ENCODE results near the gene CD72. TPM values are rescaled to one million over a fixed set of nuclear protein-coding genes. Genes with fewer than 3 reads are reported as not detected.

Gene CD72
- total RNA-seq, 1 donor from 2014 or later, result 2.1 TPM

DNA sequence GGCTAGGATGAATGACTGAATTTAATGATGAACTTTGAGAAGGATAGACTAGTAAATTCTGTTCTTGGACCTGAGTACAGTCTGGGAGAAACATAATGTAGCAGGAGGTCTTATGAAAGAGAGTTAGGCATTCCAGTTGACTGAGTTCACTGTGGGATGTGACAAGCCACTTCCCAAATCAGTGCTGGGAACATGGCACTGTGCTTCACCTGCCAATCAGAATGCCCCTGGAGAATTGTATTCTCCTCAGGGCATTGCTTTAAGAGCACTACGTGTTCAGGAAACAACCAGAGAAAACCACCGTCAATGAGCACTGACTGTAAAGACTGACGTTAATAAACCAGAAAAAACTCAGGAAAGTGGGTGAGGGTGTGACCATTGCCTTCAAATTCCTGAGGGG is 41.1 kb upstream of the CD72 start:
- H3K4me3 ChIP-seq (ENCODE audit: low read length in 3 of 3), result peak overlapping the region in 2 of 3 donors; percentile 41 to 91
- no peaks in the 10 kb centered on the region for H3K27me3 ChIP-seq (ENCODE audit: control insufficient read depth in 3 of 3, insufficient read depth in 3 of 3, low read length in 3 of 3)
- peak overlapping the region; percentile 95 to 99 (median 99) for H3K9ac ChIP-seq (ENCODE audit: low read depth in 1 of 3, low read length in 3 of 3)
- H3K27ac ChIP-seq (ENCODE audit: low read depth, low read length), result peak overlapping the region; percentile 99
- peaks cover 9 to 11% (median 11%) of the 10 kb centered on the region in 3 donors for H3K36me3 ChIP-seq (ENCODE audit: control insufficient read depth in 3 of 3, insufficient read depth in 3 of 3, low read length in 3 of 3)
- no peaks in the 10 kb centered on the region for H3K9me3 ChIP-seq (ENCODE audit: control insufficient read depth in 3 of 3, low read length in 3 of 3)
- peaks cover 28 to 46% (median 30%) of the 10 kb centered on the region in 3 donors for H3K4me1 ChIP-seq (ENCODE audit: control insufficient read depth in 3 of 3, insufficient read depth in 3 of 3, low read length in 3 of 3)

DNA sequence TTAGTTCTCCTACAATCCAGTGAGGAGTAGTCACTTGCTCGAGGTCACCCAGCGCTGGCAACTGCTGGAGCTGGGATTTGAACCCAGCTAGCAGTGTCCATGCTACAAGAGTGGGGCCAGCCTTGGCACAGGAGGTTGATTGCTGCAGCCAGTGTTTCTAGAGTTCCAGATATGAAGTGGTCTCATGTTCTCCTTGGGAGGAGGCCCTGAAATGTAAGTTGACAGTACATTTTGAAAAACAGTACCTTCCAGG is 40.7 kb upstream of the CD72 start:
- no peaks in the 10 kb centered on the region for H3K27me3 ChIP-seq (ENCODE audit: control insufficient read depth in 3 of 3, insufficient read depth in 3 of 3, low read length in 3 of 3)
- H3K36me3 ChIP-seq (ENCODE audit: control insufficient read depth in 3 of 3, insufficient read depth in 3 of 3, low read length in 3 of 3), result peaks cover 9 to 11% (median 11%) of the 10 kb centered on the region in 3 donors
- peak overlapping the region; percentile 95 to 99 (median 99) for H3K9ac ChIP-seq (ENCODE audit: low read depth in 1 of 3, low read length in 3 of 3)
- H3K27ac ChIP-seq (ENCODE audit: low read depth, low read length), result peak overlapping the region; percentile 99
- peaks cover 28 to 44% (median 28%) of the 10 kb centered on the region in 3 donors for H3K4me1 ChIP-seq (ENCODE audit: control insufficient read depth in 3 of 3, insufficient read depth in 3 of 3, low read length in 3 of 3)
- H3K4me3 ChIP-seq (ENCODE audit: low read length in 3 of 3), result peak overlapping the region; percentile 76 to 91 (median 90)
- no peaks in the 10 kb centered on the region for H3K9me3 ChIP-seq (ENCODE audit: control insufficient read depth in 3 of 3, low read length in 3 of 3)

GRCh38 chr9:35658137-35658967 is 40.1 kb upstream of the CD72 start, which contains the start of gene CCDC107:
CCDC107 (plus strand) TSS chr9:35658292; CDS start chr9:35658380, 88 bp downstream.
- Histone ChIP-seq H3K4me3 (ENCODE audit: low read length in 3 of 3) (peak within 1 kb of the TSS; percentile 76 to 91 (median 90)), H3K9ac (ENCODE audit: low read depth in 1 of 3, low read length in 3 of 3) (peak within 1 kb of the TSS; percentile 95 to 99 (median 99)), H3K36me3 (ENCODE audit: control insufficient read depth in 3 of 3, insufficient read depth in 3 of 3, low read length in 3 of 3) (peaks cover 9 to 11% (median 11%) of the 10 kb centered on the region in 3 donors), H3K9me3 (ENCODE audit: control insufficient read depth in 3 of 3, low read length in 3 of 3) (no peaks in the 10 kb centered on the region), H3K27me3 (ENCODE audit: control insufficient read depth in 3 of 3, insufficient read depth in 3 of 3, low read length in 3 of 3) (no peaks in the 10 kb centered on the region), H3K4me1 (ENCODE audit: control insufficient read depth in 3 of 3, insufficient read depth in 3 of 3, low read length in 3 of 3) (peaks cover 26 to 44% (median 28%) of the 10 kb centered on the region in 3 donors), H3K27ac (ENCODE audit: low read depth, low read length) (peak within 1 kb of the TSS; percentile 99)

- H3K4me3 ChIP-seq (ENCODE audit: low read length in 3 of 3), result peak within 1 kb of the TSS; percentile 76 to 91 (median 90)
- peak within 1 kb of the TSS; percentile 99 for H3K27ac ChIP-seq (ENCODE audit: low read depth, low read length)
- peaks cover 26 to 44% (median 28%) of the 10 kb centered on the region in 3 donors for H3K4me1 ChIP-seq (ENCODE audit: control insufficient read depth in 3 of 3, insufficient read depth in 3 of 3, low read length in 3 of 3)
- no peaks in the 10 kb centered on the region for H3K9me3 ChIP-seq (ENCODE audit: control insufficient read depth in 3 of 3, low read length in 3 of 3)
- peaks cover 9 to 11% (median 11%) of the 10 kb centered on the region in 3 donors for H3K36me3 ChIP-seq (ENCODE audit: control insufficient read depth in 3 of 3, insufficient read depth in 3 of 3, low read length in 3 of 3)
- H3K9ac ChIP-seq (ENCODE audit: low read depth in 1 of 3, low read length in 3 of 3), result peak within 1 kb of the TSS; percentile 95 to 99 (median 99)
- no peaks in the 10 kb centered on the region for H3K27me3 ChIP-seq (ENCODE audit: control insufficient read depth in 3 of 3, insufficient read depth in 3 of 3, low read length in 3 of 3)
These were observed 39.4 kb upstream of the CD72 start, which contains the start of gene RMRP for GRCh38 chr9:35657546-35658136. RMRP (minus strand) TSS chr9:35658019.

- Histone ChIP-seq H3K27ac (ENCODE audit: low read depth, low read length) (peak overlapping the region; percentile 99), H3K4me1 (ENCODE audit: control insufficient read depth in 3 of 3, insufficient read depth in 3 of 3, low read length in 3 of 3) (peaks cover 26 to 39% (median 28%) of the 10 kb centered on the region in 3 donors), H3K9me3 (ENCODE audit: control insufficient read depth in 3 of 3, low read length in 3 of 3) (no peaks in the 10 kb centered on the region), H3K9ac (ENCODE audit: low read depth in 1 of 3, low read length in 3 of 3) (peak overlapping the region; percentile 95 to 99 (median 99)), H3K36me3 (ENCODE audit: control insufficient read depth in 3 of 3, insufficient read depth in 3 of 3, low read length in 3 of 3) (peaks cover 9 to 11% (median 11%) of the 10 kb centered on the region in 3 donors), H3K4me3 (ENCODE audit: low read length in 3 of 3) (peak overlapping the region; percentile 60 to 76 (median 75)), H3K27me3 (ENCODE audit: control insufficient read depth in 3 of 3, insufficient read depth in 3 of 3, low read length in 3 of 3) (no peaks in the 10 kb centered on the region)
These were observed 38.8 kb upstream of the CD72 start for GRCh38 chr9:35656831-35657545.

- Histone ChIP-seq H3K4me3 (ENCODE audit: low read length in 3 of 3) (no peak overlapping the region), H3K9ac (ENCODE audit: low read depth in 1 of 3, low read length in 3 of 3) (no peak overlapping the region), H3K27ac (ENCODE audit: low read depth, low read length) (peak overlapping the region; percentile 99), H3K36me3 (ENCODE audit: control insufficient read depth in 3 of 3, insufficient read depth in 3 of 3, low read length in 3 of 3) (peaks cover 9 to 11% (median 11%) of the 10 kb centered on the region in 3 donors), H3K4me1 (ENCODE audit: control insufficient read depth in 3 of 3, insufficient read depth in 3 of 3, low read length in 3 of 3) (peaks cover 26 to 35% (median 28%) of the 10 kb centered on the region in 3 donors), H3K9me3 (ENCODE audit: control insufficient read depth in 3 of 3, low read length in 3 of 3) (no peaks in the 10 kb centered on the region), H3K27me3 (ENCODE audit: control insufficient read depth in 3 of 3, insufficient read depth in 3 of 3, low read length in 3 of 3) (no peaks in the 10 kb centered on the region)
These were observed 38.1 kb upstream of the CD72 start for GRCh38 chr9:35656348-35656747.

DNA sequence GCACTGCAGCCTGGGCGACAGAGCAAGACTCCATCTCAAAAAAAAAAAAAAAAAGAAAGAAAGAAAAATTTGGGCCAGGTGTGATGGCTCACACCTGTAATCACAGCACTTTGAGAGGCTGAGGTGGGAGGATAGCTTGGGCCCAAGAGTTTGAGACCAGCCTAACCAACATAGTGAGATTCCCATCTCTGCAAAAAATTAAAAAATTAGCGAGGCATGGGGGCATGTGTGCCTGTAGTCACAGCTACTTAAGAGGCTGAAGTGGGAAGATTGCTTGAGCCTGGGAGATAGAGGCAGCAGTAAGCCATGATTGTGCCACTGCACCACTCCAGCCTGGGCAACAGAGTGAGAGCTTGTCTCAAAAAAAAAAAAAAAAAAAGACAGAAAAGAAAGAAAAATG is 35.4 kb upstream of the CD72 start:
- Histone ChIP-seq H3K27ac (ENCODE audit: low read depth, low read length) (no peak overlapping the region), H3K27me3 (ENCODE audit: control insufficient read depth in 3 of 3, insufficient read depth in 3 of 3, low read length in 3 of 3) (no peaks in the 10 kb centered on the region), H3K36me3 (ENCODE audit: control insufficient read depth in 3 of 3, insufficient read depth in 3 of 3, low read length in 3 of 3) (no peaks in the 10 kb centered on the region), H3K9me3 (ENCODE audit: control insufficient read depth in 3 of 3, low read length in 3 of 3) (no peaks in the 10 kb centered on the region), H3K9ac (ENCODE audit: low read depth in 1 of 3, low read length in 3 of 3) (no peak overlapping the region), H3K4me1 (ENCODE audit: control insufficient read depth in 3 of 3, insufficient read depth in 3 of 3, low read length in 3 of 3) (peaks cover 7 to 14% (median 10%) of the 10 kb centered on the region in 3 donors), H3K4me3 (ENCODE audit: low read length in 3 of 3) (no peak overlapping the region)

DNA sequence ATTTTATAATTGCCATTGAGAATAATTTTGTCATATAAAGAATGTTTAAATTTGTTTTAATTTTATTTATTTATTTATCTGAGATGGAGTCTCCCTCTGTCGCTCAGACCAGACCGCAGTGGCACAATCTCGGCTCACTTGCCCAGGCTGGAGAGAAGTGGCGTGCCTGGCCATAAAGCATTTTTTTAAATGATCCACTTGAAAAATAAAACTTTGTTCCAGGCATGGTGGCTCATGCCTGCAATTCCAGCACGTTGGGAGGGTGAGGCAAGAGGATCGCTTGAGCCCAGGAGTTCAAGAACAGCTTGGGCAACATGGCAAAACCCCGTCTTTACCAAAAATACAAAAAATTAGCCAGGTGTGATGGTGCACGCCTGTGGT is 34.6 kb upstream of the CD72 start:
- Histone ChIP-seq H3K9me3 (ENCODE audit: control insufficient read depth in 3 of 3, low read length in 3 of 3) (no peaks in the 10 kb centered on the region), H3K27ac (ENCODE audit: low read depth, low read length) (no peak overlapping the region), H3K36me3 (ENCODE audit: control insufficient read depth in 3 of 3, insufficient read depth in 3 of 3, low read length in 3 of 3) (no peaks in the 10 kb centered on the region), H3K4me3 (ENCODE audit: low read length in 3 of 3) (no peak overlapping the region), H3K27me3 (ENCODE audit: control insufficient read depth in 3 of 3, insufficient read depth in 3 of 3, low read length in 3 of 3) (no peaks in the 10 kb centered on the region), H3K4me1 (ENCODE audit: control insufficient read depth in 3 of 3, insufficient read depth in 3 of 3, low read length in 3 of 3) (peaks cover 7 to 14% (median 10%) of the 10 kb centered on the region in 3 donors), H3K9ac (ENCODE audit: low read depth in 1 of 3, low read length in 3 of 3) (no peak overlapping the region)

DNA sequence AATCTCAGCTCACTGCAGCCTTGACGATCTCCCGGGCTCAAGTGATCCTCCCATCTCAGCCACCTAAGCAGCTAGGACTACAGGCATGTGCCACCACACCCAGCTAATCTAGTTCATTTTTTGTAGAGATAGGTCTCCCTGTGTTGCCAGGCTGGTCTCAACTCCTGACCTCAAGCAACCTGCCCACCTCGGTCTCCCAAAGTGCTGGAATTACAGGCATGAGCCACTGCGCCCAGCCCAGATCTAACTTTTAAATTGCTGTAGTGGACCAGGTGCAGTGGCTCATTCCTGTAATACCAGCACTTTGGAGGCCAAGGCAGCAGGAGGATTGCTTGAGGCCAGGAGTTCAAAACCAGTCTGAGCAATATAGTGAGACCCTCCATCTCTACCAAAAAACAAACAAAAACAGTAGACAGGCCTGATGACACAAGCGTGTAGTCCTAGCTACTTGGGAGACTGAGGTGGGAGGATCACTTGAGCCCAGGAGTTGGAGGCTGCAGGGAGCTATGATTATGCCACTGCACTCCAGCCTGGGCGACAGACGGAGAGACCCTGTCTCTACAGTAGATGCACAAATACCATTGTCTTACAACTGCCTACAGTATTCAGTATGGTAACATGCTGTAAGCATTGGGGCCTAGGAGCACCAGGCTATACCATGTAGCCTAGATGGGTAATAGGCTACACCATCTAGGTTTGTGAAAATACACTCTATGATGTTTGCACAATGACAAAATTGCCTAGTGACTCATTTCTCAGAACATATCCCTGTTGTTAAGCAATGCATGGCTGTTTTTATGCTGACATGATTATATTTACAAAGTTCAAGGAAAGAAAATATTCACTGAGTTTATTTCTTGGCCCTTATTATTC is 34.0 kb upstream of the CD72 start:
- no peak overlapping the region for H3K9ac ChIP-seq (ENCODE audit: low read depth in 1 of 3, low read length in 3 of 3)
- no peaks in the 10 kb centered on the region for H3K9me3 ChIP-seq (ENCODE audit: control insufficient read depth in 3 of 3, low read length in 3 of 3)
- no peaks in the 10 kb centered on the region for H3K36me3 ChIP-seq (ENCODE audit: control insufficient read depth in 3 of 3, insufficient read depth in 3 of 3, low read length in 3 of 3)
- H3K4me3 ChIP-seq (ENCODE audit: low read length in 3 of 3), result no peak overlapping the region
- H3K27ac ChIP-seq (ENCODE audit: low read depth, low read length), result no peak overlapping the region
- no peaks in the 10 kb centered on the region for H3K27me3 ChIP-seq (ENCODE audit: control insufficient read depth in 3 of 3, insufficient read depth in 3 of 3, low read length in 3 of 3)
- H3K4me1 ChIP-seq (ENCODE audit: control insufficient read depth in 3 of 3, insufficient read depth in 3 of 3, low read length in 3 of 3), result peaks cover 7 to 13% (median 8%) of the 10 kb centered on the region in 3 donors
